LHCN-M2 (cell line): ENCODE measurements around the gene BCKDHB. TPM values are rescaled to one million over a fixed set of nuclear protein-coding genes. Genes with fewer than 3 reads are reported as not detected.

Experiments used
- DNase-seq: peaks from one replicate; pipeline ENCODE4 v3.0.0-alpha.2; 2012; ENCODE audit warnings: low read depth
- total RNA-seq: library from RNA; depleted of rRNA; stranded (reverse); fragments of >200 nt; gene quantifications from 2 replicates; pipeline ENCODE4 v1.2.3, GENCODE V29; 2014; rRNA removed

BCKDHB gene
- total RNA-seq, 1 experiment from 2014 or later = 33.6 TPM

DNA sequence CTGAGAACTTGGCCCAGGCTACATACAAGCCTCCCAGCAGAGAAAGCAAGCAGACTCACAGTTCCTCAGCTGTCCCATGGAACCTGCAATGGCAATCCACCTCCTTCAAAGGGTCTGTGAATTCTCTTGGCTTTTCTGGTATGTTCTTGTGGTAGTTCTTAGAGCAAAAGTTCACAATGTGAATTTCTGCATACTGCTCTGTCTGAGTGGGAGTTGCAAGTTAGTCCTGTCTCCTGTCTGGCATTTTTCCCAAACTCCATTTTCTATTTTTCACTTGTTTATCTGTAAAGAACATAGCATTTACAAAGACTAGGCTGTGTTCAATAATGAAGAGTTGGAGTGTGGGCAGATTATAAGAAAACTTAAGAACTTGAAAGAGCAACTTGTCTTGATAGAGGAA, 269.9 kb downstream of the BCKDHB start:
- no peak for DNase-seq

DNA sequence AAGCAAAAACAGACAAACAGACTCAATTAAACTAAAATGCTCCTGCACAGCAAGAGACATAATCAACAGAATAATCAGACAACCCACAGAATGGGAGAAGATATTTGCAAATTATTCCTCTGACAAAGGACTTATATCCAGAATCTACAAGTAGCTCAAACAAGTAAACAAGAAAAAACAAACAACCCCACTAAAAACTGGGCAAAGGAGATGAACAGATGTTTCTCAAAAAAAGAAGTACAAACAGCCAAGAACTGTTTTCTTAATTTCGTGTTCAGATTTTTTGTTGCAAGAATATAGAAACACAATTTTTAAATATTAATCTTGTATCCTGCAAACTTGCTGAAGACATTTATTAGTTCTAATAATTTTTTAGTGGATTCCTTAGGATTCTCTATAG, 274.1 kb downstream of the BCKDHB start:
- DNase-seq = no peak

DNA sequence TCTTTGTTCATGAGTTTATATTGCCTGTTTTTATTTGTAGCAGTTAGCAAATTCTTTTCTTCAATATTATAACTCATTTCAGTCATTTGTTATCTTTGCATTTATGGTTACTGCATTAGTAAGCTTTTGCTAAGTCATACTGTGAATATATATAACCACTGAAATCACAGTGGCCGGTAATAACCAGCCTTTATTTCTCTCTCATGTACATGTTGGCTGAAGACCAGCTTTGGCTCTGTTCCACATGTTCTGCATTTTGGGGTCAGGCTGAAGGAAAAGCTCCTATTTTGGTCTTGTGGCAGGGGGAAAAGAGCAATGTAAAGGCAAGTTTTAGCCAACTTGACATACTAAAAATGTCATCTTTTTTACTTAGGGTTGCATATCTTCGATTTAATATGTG, 276.3 kb downstream of the BCKDHB start:
- DNase-seq = no peak

DNA sequence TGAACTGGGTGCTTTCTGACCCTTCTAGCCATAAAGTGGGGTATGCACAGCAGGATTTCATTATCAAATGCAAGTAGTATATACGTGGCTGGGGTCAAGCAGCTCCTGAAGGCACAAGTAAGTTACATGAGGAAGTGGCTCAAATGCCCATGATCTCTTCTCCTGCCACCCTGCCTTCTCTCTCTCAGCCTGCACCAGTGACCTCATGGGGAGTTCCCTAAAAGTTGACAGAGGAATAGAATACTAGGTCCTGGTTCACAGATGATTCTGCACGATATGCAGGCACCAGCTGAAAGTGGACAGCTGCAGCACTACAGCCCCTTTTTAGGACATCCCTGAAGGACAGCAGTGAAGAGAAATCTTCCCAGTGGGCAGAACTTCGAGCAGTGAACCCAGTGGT, 282.0 kb downstream of the BCKDHB start:
- DNase-seq = no peak

Other genes starting within 250 kb of the BCKDHB start
- 5.5 and 7.1 TPM in 2 replicates for gene ELOVL4, start 159.1 kb upstream of the BCKDHB start, total RNA-seq
- gene TTK, start 102.0 kb upstream of the BCKDHB start, total RNA-seq = 63.7 and 69.5 TPM in 2 replicates